GM15510 (cell line): ENCODE data around the gene AQP7.

Source experiments
- POLR2A ChIP-seq: IDR thresholded peaks from 3 replicates; pipeline ENCODE4 v1.6.1; 2011; ENCODE audit warnings: borderline replicate concordance; ENCODE audit not compliant: insufficient read length; ENCODE audit errors: extremely low read depth

AQP7 gene

DNA sequence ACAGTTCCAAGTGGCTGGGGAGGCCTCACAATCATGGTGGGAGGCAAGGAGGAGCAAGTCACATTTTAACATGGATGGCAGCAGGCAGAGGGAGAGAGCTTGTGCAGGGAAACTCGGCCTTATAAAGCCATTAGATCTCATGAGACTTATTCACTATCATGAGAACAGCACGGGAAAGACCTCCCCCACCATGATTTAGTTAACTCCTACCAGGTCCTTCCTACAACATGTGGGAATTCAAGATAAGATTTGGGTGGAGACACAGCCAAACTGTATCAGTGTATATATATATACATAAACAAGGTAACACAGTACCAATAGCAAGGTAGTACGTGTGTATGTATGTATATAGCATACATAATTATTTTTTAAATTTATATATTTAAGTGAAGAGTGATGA is 61.2 kb downstream of the AQP7 start:
- no peak for TF ChIP-seq POLR2A

DNA sequence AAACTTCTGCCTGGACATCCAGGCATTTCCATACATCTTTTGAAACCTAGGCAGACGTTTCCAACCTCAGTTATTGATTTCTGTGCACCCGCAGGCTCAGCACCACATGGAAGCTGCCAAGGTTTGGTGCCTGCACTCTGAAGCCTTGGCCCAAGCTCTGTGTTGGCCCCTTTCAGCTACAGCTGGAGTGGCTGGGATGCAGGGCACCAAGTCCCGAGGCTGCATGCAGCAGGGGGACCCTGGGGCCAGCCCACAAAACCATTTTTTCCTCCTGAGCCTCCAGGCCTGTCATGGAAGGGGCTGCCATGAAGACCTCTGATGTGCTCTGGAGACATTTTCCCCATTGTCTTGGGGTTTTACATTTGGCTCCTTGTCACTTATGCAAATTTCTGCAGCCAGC is 62.2 kb downstream of the AQP7 start:
- no peak for TF ChIP-seq POLR2A
